Measurements from ENCODE around the gene RYK.

RYK gene

GRCh38 chr3:134298249-134298648 is 47.6 kb upstream of the RYK start:
- Histone ChIP-seq H3K4me3 (ENCODE audit: low read length, poor library complexity, severe bottlenecking) (no peak overlapping the region), H3K9ac (ENCODE audit: low read depth, low read length, poor library complexity, severe bottlenecking) (no peak overlapping the region), H3K36me3 (ENCODE audit: insufficient read depth, low read length) (no peaks in the 10 kb centered on the region), H3K4me1 (ENCODE audit: insufficient read depth, low read length, poor library complexity, severe bottlenecking) (peaks cover 8% of the 10 kb centered on the region), H3K27me3 (ENCODE audit: insufficient read depth, low read length, poor library complexity, severe bottlenecking) (no peaks in the 10 kb centered on the region), H3K79me2 (ENCODE audit: insufficient read depth, low read length) (no peaks in the 10 kb centered on the region), H3K9me2 (replicated peaks; ENCODE audit: low read depth, low read length) (no peaks in the 10 kb centered on the region), H4K20me1 (ENCODE audit: insufficient read depth, low read length, poor library complexity, severe bottlenecking) (no peaks in the 10 kb centered on the region), H3K9me3 (ENCODE audit: insufficient read depth, low read depth, low read length) (no peaks in the 10 kb centered on the region), H3F3A (ENCODE audit: low read depth) (no peaks in the 10 kb centered on the region), H3K4me2 (ENCODE audit: low read depth, low read length, poor library complexity, severe bottlenecking) (no peak overlapping the region), H2AFZ (ENCODE audit: low read length) (no peak overlapping the region)
- no peak for TF ChIP-seq CTCF (conservative IDR thresholded peaks at IDR 0.05; ENCODE audit: low read length)
- TF ChIP-seq EZH2phosphoT487 (IDR thresholded peaks at IDR 0.05; ENCODE audit: borderline replicate concordance), result no peak

GRCh38 chr3:134296616-134297015 is 46.0 kb upstream of the RYK start:
- Histone ChIP-seq H3K4me1 (ENCODE audit: insufficient read depth, low read length, poor library complexity, severe bottlenecking) (peaks cover 8% of the 10 kb centered on the region), H3F3A (ENCODE audit: low read depth) (no peaks in the 10 kb centered on the region), H3K79me2 (ENCODE audit: insufficient read depth, low read length) (no peaks in the 10 kb centered on the region), H3K4me3 (ENCODE audit: low read length, poor library complexity, severe bottlenecking) (no peak overlapping the region), H3K9me2 (replicated peaks; ENCODE audit: low read depth, low read length) (no peaks in the 10 kb centered on the region), H3K27me3 (ENCODE audit: insufficient read depth, low read length, poor library complexity, severe bottlenecking) (no peaks in the 10 kb centered on the region), H4K20me1 (ENCODE audit: insufficient read depth, low read length, poor library complexity, severe bottlenecking) (no peaks in the 10 kb centered on the region), H3K9ac (ENCODE audit: low read depth, low read length, poor library complexity, severe bottlenecking) (no peak overlapping the region), H3K4me2 (ENCODE audit: low read depth, low read length, poor library complexity, severe bottlenecking) (no peak overlapping the region), H3K9me3 (ENCODE audit: insufficient read depth, low read depth, low read length) (no peaks in the 10 kb centered on the region), H3K36me3 (ENCODE audit: insufficient read depth, low read length) (no peaks in the 10 kb centered on the region), H2AFZ (ENCODE audit: low read length) (no peak overlapping the region)
- TF ChIP-seq EZH2phosphoT487 (IDR thresholded peaks at IDR 0.05; ENCODE audit: borderline replicate concordance) (no peak), CTCF (conservative IDR thresholded peaks at IDR 0.05; ENCODE audit: low read length) (no peak)

GRCh38 chr3:134295930-134296329 is 45.3 kb upstream of the RYK start:
- H3K36me3 ChIP-seq (ENCODE audit: insufficient read depth, low read length), result no peaks in the 10 kb centered on the region
- H3F3A ChIP-seq (ENCODE audit: low read depth), result no peaks in the 10 kb centered on the region
- H3K79me2 ChIP-seq (ENCODE audit: insufficient read depth, low read length), result no peaks in the 10 kb centered on the region
- no peaks in the 10 kb centered on the region for H3K27me3 ChIP-seq (ENCODE audit: insufficient read depth, low read length, poor library complexity, severe bottlenecking)
- H2AFZ ChIP-seq (ENCODE audit: low read length), result no peak overlapping the region
- H3K4me2 ChIP-seq (ENCODE audit: low read depth, low read length, poor library complexity, severe bottlenecking), result no peak overlapping the region
- TF ChIP-seq EZH2phosphoT487 (IDR thresholded peaks at IDR 0.05; ENCODE audit: borderline replicate concordance) (no peak), CTCF (conservative IDR thresholded peaks at IDR 0.05; ENCODE audit: low read length) (no peak)
- H3K4me3 ChIP-seq (ENCODE audit: low read length, poor library complexity, severe bottlenecking), result no peak overlapping the region
- H3K9me3 ChIP-seq (ENCODE audit: insufficient read depth, low read depth, low read length), result no peaks in the 10 kb centered on the region
- H3K9me2 ChIP-seq (replicated peaks; ENCODE audit: low read depth, low read length), result no peaks in the 10 kb centered on the region
- no peaks in the 10 kb centered on the region for H4K20me1 ChIP-seq (ENCODE audit: insufficient read depth, low read length, poor library complexity, severe bottlenecking)
- peaks cover 8% of the 10 kb centered on the region for H3K4me1 ChIP-seq (ENCODE audit: insufficient read depth, low read length, poor library complexity, severe bottlenecking)
- no peak overlapping the region for H3K9ac ChIP-seq (ENCODE audit: low read depth, low read length, poor library complexity, severe bottlenecking)

All from Loucy (cell line).